ENCODE measurements around the gene LMBR1L.
A peak's percentile ranks its signal among the peaks of the same experiment; 100 is the strongest.

The LMBR1L gene

GRCh38 chr12:49059045-49059298 lies 51.7 kb downstream of the LMBR1L start:
- Histone ChIP-seq H3K9me3 (no peaks in the 10 kb centered on the region), H3K36me3 (peaks cover 13% of the 10 kb centered on the region), H3K4me3 (ENCODE audit: low read depth in 1 of 2, low read length in 1 of 2) (peak overlapping the region; percentile 90 to 96), H3K27ac (peak overlapping the region; percentile 97), H3K4me1 (ENCODE audit: control insufficient read depth in 1 of 2, insufficient read depth in 1 of 2, low read depth in 1 of 2, low read length in 1 of 2) (peaks cover 53 to 61% of the 10 kb centered on the region in 2 experiments), H3K27me3 (no peaks in the 10 kb centered on the region)
- TF ChIP-seq, protein P1, sequence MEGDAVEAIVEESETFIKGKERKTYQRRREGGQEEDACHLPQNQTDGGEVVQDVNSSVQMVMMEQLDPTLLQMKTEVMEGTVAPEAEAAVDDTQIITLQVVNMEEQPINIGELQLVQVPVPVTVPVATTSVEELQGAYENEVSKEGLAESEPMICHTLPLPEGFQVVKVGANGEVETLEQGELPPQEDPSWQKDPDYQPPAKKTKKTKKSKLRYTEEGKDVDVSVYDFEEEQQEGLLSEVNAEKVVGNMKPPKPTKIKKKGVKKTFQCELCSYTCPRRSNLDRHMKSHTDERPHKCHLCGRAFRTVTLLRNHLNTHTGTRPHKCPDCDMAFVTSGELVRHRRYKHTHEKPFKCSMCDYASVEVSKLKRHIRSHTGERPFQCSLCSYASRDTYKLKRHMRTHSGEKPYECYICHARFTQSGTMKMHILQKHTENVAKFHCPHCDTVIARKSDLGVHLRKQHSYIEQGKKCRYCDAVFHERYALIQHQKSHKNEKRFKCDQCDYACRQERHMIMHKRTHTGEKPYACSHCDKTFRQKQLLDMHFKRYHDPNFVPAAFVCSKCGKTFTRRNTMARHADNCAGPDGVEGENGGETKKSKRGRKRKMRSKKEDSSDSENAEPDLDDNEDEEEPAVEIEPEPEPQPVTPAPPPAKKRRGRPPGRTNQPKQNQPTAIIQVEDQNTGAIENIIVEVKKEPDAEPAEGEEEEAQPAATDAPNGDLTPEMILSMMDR (IDR thresholded peaks at IDR 0.05): no peak

GRCh38 chr12:49058366-49059044 lies 52.1 kb downstream of the LMBR1L start:
- Histone ChIP-seq H3K4me3 (ENCODE audit: low read depth in 1 of 2, low read length in 1 of 2) (peak overlapping the region; percentile 90 to 96), H3K27me3 (no peaks in the 10 kb centered on the region), H3K4me1 (ENCODE audit: control insufficient read depth in 1 of 2, insufficient read depth in 1 of 2, low read depth in 1 of 2, low read length in 1 of 2) (peaks cover 49 to 59% of the 10 kb centered on the region in 2 experiments), H3K27ac (peak overlapping the region; percentile 97), H3K9me3 (no peaks in the 10 kb centered on the region), H3K36me3 (peaks cover 17% of the 10 kb centered on the region)
- TF ChIP-seq, protein P1 (IDR thresholded peaks at IDR 0.05): no peak

GRCh38 chr12:49057888-49058287 lies 52.8 kb downstream of the LMBR1L start:
- Histone ChIP-seq H3K27ac (peak overlapping the region; percentile 97), H3K4me1 (ENCODE audit: control insufficient read depth in 1 of 2, insufficient read depth in 1 of 2, low read depth in 1 of 2, low read length in 1 of 2) (peaks cover 49 to 59% of the 10 kb centered on the region in 2 experiments), H3K9me3 (no peaks in the 10 kb centered on the region), H3K36me3 (peaks cover 24% of the 10 kb centered on the region), H3K27me3 (no peaks in the 10 kb centered on the region), H3K4me3 (ENCODE audit: low read depth in 1 of 2, low read length in 1 of 2) (peak overlapping the region; percentile 90 to 96)
- TF ChIP-seq, protein P1 (IDR thresholded peaks at IDR 0.05): no peak

GRCh38 chr12:49055978-49056754 lies 54.5 kb downstream of the LMBR1L start:
- TF ChIP-seq, protein P1 (IDR thresholded peaks at IDR 0.05): peak; percentile 15
- H3K4me1 ChIP-seq (ENCODE audit: control insufficient read depth in 1 of 2, insufficient read depth in 1 of 2, low read depth in 1 of 2, low read length in 1 of 2): peaks cover 44 to 54% of the 10 kb centered on the region in 2 experiments

GRCh38 chr12:49055092-49055491 lies 55.6 kb downstream of the LMBR1L start:
- peak overlapping the region; percentile 97 for H3K27ac ChIP-seq
- peak overlapping the region in 1 of 2 experiments; percentile 90 for H3K4me3 ChIP-seq (ENCODE audit: low read depth in 1 of 2, low read length in 1 of 2)
- TF ChIP-seq, protein P1 (IDR thresholded peaks at IDR 0.05): no peak
- H3K27me3 ChIP-seq: no peaks in the 10 kb centered on the region
- H3K9me3 ChIP-seq: no peaks in the 10 kb centered on the region
- peaks cover 52% of the 10 kb centered on the region for H3K36me3 ChIP-seq
- H3K4me1 ChIP-seq (ENCODE audit: control insufficient read depth in 1 of 2, insufficient read depth in 1 of 2, low read depth in 1 of 2, low read length in 1 of 2): peaks cover 40 to 48% of the 10 kb centered on the region in 2 experiments

More at GRCh38 chr12:49055978-49056754, 54.5 kb downstream of the LMBR1L start:
- peaks cover 41% of the 10 kb centered on the region for H3K36me3 ChIP-seq
- H3K9me3 ChIP-seq: no peaks in the 10 kb centered on the region
- H3K27ac ChIP-seq: peak overlapping the region; percentile 97
- no peaks in the 10 kb centered on the region for H3K27me3 ChIP-seq
- peak overlapping the region; percentile 90 to 96 for H3K4me3 ChIP-seq (ENCODE audit: low read depth in 1 of 2, low read length in 1 of 2)

Data from neutrophil (primary cell).